COLO829 (cell line): ENCODE results near the gene MNS1.
"Not testable (repeated sequence)": the region's sequence is repeated elsewhere in the genome, so short reads cannot be mapped to it uniquely, and the experiment has no call there.

Source experiments
- DNase-seq: peaks from one replicate; pipeline ENCODE4 v3.0.0; 2012; ENCODE audit warnings: low spot score

MNS1 gene

GRCh38 chr15:56464893-56465520 is at the start of gene MNS1:
Gene MNS1, minus strand, starts transcription at chr15:56465137. Its CDS starts 165 bp downstream, at chr15:56464972.
- peak; percentile 63 for DNase-seq

GRCh38 chr15:56496635-56497034 is 31.7 kb upstream of the MNS1 start:
- DNase-seq, result peak; percentile 45

GRCh38 chr15:56495533-56495932 is 30.6 kb upstream of the MNS1 start:
- DNase-seq, result no peak

- peak; percentile 10 for DNase-seq
Observed at GRCh38 chr15:56495053-56495452, 30.1 kb upstream of the MNS1 start.

GRCh38 chr15:56492791-56493555 is 28.0 kb upstream of the MNS1 start:
- no peak for DNase-seq

GRCh38 chr15:56492236-56492635 is 27.3 kb upstream of the MNS1 start:
- DNase-seq, result no peak

- peak; percentile 55 for DNase-seq
Observed at GRCh38 chr15:56491110-56491722, 26.3 kb upstream of the MNS1 start.

GRCh38 chr15:56490461-56490860 is 25.5 kb upstream of the MNS1 start:
- DNase-seq, result no peak

- not testable (repeated sequence) for DNase-seq
Observed at GRCh38 chr15:56486206-56486605, 21.3 kb upstream of the MNS1 start.

GRCh38 chr15:56485426-56485825 is 20.5 kb upstream of the MNS1 start:
- not testable (repeated sequence) for DNase-seq

- DNase-seq, result no peak
Observed at GRCh38 chr15:56484287-56484686, 19.4 kb upstream of the MNS1 start.

GRCh38 chr15:56475351-56475750 is 10.4 kb upstream of the MNS1 start:
- DNase-seq, result no peak

GRCh38 chr15:56473017-56473416 is 8.1 kb upstream of the MNS1 start:
- DNase-seq, result no peak

- DNase-seq, result no peak
Observed at GRCh38 chr15:56472278-56472677, 7.3 kb upstream of the MNS1 start.

GRCh38 chr15:56471440-56472069 is 6.6 kb upstream of the MNS1 start:
- DNase-seq, result no peak

GRCh38 chr15:56469483-56469882 is 4.5 kb upstream of the MNS1 start:
- no peak for DNase-seq

GRCh38 chr15:56468401-56468800 is 3.5 kb upstream of the MNS1 start:
- DNase-seq, result no peak

GRCh38 chr15:56467616-56468015 is 2.7 kb upstream of the MNS1 start:
- DNase-seq, result no peak

- no peak for DNase-seq
Observed at GRCh38 chr15:56460947-56461346, 4.0 kb downstream of the MNS1 start.

GRCh38 chr15:56460071-56460470 is 4.9 kb downstream of the MNS1 start:
- DNase-seq, result no peak

- DNase-seq, result no peak
Observed at GRCh38 chr15:56459096-56459495, 5.8 kb downstream of the MNS1 start.

GRCh38 chr15:56456229-56456628 is 8.7 kb downstream of the MNS1 start:
- DNase-seq, result no peak

- no peak for DNase-seq
Observed at GRCh38 chr15:56454836-56455235, 10.1 kb downstream of the MNS1 start.
